Hepatocyte (in vitro differentiated cells): ENCODE data around the gene SRBD1. TPM values are rescaled to one million over a fixed set of nuclear protein-coding genes. Genes with fewer than 3 reads are reported as not detected.

ENCODE experiments used
- DNase-seq: peaks from one replicate; pipeline ENCODE4 v3.0.0-alpha.2; 2016; ENCODE audit warnings: low spot score
- H2AFZ ChIP-seq: fragments of 200-600 bp; sonication (generic); 2 replicates; pipeline ENCODE4 v1.6.0; 2016; ENCODE audit warnings: antibody characterized with exemption, mild to moderate bottlenecking
- H3K27ac ChIP-seq: fragments of 200-600 bp; sonication (generic); 2 replicates; pipeline ENCODE4 v1.5.1; 2016; ENCODE audit warnings: mild to moderate bottlenecking
- H3K27me3 ChIP-seq: fragments of 200-600 bp; sonication (generic); 2 replicates; pipeline ENCODE4 v1.6.1; 2016
- H3K36me3 ChIP-seq: fragments of 200-600 bp; sonication (generic); replicated peaks from 2 replicates; pipeline ENCODE4 v1.5.1; 2016; ENCODE audit warnings: low read depth; ENCODE audit not compliant: insufficient read depth
- H3K4me1 ChIP-seq: fragments of 200-600 bp; sonication (generic); 2 replicates; pipeline ENCODE4 v1.5.1; 2016; ENCODE audit warnings: mild to moderate bottlenecking, moderate library complexity; ENCODE audit not compliant: insufficient read depth
- H3K4me2 ChIP-seq: fragments of 200-600 bp; sonication (generic); 2 replicates; pipeline ENCODE4 v1.6.0; 2016
- H3K4me3 ChIP-seq: fragments of 200-600 bp; sonication (generic); 2 replicates; pipeline ENCODE4 v1.5.1; 2016; ENCODE audit warnings: mild to moderate bottlenecking
- H3K79me2 ChIP-seq: fragments of 200-600 bp; sonication (generic); 2 replicates; pipeline ENCODE4 v1.6.0; 2017; ENCODE audit warnings: mild to moderate bottlenecking
- H3K9me2 ChIP-seq: fragments of 200-600 bp; sonication (generic); replicated peaks from 2 replicates; pipeline ENCODE4 v1.6.0; 2017; ENCODE audit warnings: mild to moderate bottlenecking; ENCODE audit not compliant: insufficient read depth
- H3K9me3 ChIP-seq: fragments of 200-600 bp; sonication (generic); 2 replicates; pipeline ENCODE4 v1.5.1; 2016; ENCODE audit warnings: low read depth, mild to moderate bottlenecking
- H4K20me1 ChIP-seq: fragments of 200-600 bp; sonication (generic); 2 replicates; pipeline ENCODE4 v1.6.0; 2016; ENCODE audit warnings: mild to moderate bottlenecking; ENCODE audit not compliant: insufficient read depth, poor library complexity, severe bottlenecking
- EZH2 ChIP-seq: fragments of 200-600 bp; sonication (generic); IDR thresholded peaks from 2 replicates; pipeline ENCODE4 v1.6.1; 2016; ENCODE audit warnings: antibody characterized with exemption, mild to moderate bottlenecking, borderline replicate concordance
- EZH2phosphoT487 ChIP-seq: fragments of 200-600 bp; sonication (generic); IDR thresholded peaks from one replicate; pipeline ENCODE4 v1.6.1; 2018; ENCODE audit warnings: antibody characterized with exemption, mild to moderate bottlenecking, low read depth, moderate library complexity; ENCODE audit not compliant: unreplicated experiment, severe bottlenecking
- WGBS: methylation state at CpG from one replicate; pipeline ENCODE4 v1.1.6; 2016; ENCODE audit warnings: low lambda C conversion rate; ENCODE audit errors: missing lambda C conversion rate; 5-methylcytosine and 5-hydroxymethylcytosine counted together
- polyA plus RNA-seq: library from polyadenylated mRNA; unstranded; fragments of >200 nt; fragmentation: Nextera tagmentation; extraction: Ambion mirVana; gene quantifications from 2 replicates; pipeline ENCODE4 v1.2.1, GENCODE V29; 2016
- small RNA-seq: library from RNA; depleted of rRNA; stranded (forward); fragments of <200 nt; gene quantifications from one replicate; pipeline ENCODE3, GENCODE V24; 2014
- total RNA-seq: library from RNA; depleted of rRNA; stranded (reverse); fragments of >200 nt; gene quantifications from 2 replicates; pipeline ENCODE4 v1.2.3, GENCODE V29; 2014
- TF ChIP-seq, protein P1 (sequence below): fragments of 200-600 bp; sonication (generic); IDR thresholded peaks from 2 replicates; pipeline ENCODE4 v1.5.1; 2016; ENCODE audit warnings: antibody characterized with exemption, mild to moderate bottlenecking; ENCODE audit not compliant: poor library complexity

SRBD1 gene
- total and polyA plus RNA-seq, 2 experiments from 2014 or later, result 6.7 to 16.6 TPM

DNA sequence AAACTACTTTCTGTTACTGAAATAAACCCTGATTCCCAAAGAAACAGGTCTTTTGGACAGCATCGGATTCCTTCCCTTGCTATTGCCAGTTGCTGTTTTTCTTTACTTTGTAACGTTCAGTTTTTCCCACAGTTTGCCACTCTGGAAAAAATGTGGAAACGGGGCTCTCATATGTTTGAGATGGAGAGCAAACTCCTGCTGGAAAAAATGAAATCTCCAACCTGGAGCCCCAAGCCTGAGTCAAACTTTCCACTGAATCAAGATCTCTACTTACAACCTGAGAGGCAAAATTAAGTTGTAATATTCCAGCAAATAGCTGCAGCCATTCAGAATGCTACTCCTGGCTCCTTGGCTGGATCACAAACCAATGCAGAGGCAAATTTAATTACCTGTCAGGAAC is 270.7 kb downstream of the SRBD1 start:
- H3K27ac ChIP-seq, result no peak overlapping the region
- no peaks in the 10 kb centered on the region for H3K9me2 ChIP-seq
- WGBS, result 90% methylated on average over 3 of the region's 3 CpGs

DNA sequence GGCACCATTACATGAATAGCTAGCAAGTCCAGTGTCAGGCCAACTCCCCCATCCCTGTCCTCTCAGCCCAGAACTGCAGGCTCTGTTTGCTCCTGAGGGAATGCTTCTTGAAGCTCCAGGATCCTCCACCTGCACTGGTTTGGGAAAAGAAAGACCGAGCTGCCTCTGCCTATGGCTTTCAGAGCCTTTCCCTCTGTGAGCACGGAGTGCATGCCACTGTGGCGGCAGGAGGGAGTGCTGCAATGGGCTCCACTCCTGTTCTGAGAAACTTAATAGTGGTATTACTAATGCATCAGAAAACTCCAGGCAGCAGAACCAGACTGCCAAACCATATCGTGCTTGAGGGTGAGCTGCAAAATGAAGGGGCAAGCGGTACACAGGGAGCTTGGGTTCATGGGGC is 271.8 kb downstream of the SRBD1 start:
- Histone ChIP-seq H3K36me3 (no peaks in the 10 kb centered on the region), H3K27ac (no peak overlapping the region), H4K20me1 (no peaks in the 10 kb centered on the region), H3K4me2 (no peak overlapping the region), H3K9me2 (no peaks in the 10 kb centered on the region), H2AFZ (no peak overlapping the region), H3K4me3 (no peak overlapping the region), H3K9me3 (no peaks in the 10 kb centered on the region), H3K27me3 (peaks cover 2% of the 10 kb centered on the region), H3K79me2 (no peaks in the 10 kb centered on the region), H3K4me1 (peaks cover 7% of the 10 kb centered on the region)
- no peak for DNase-seq
- TF ChIP-seq EZH2, result no peak
- TF ChIP-seq, protein P1, sequence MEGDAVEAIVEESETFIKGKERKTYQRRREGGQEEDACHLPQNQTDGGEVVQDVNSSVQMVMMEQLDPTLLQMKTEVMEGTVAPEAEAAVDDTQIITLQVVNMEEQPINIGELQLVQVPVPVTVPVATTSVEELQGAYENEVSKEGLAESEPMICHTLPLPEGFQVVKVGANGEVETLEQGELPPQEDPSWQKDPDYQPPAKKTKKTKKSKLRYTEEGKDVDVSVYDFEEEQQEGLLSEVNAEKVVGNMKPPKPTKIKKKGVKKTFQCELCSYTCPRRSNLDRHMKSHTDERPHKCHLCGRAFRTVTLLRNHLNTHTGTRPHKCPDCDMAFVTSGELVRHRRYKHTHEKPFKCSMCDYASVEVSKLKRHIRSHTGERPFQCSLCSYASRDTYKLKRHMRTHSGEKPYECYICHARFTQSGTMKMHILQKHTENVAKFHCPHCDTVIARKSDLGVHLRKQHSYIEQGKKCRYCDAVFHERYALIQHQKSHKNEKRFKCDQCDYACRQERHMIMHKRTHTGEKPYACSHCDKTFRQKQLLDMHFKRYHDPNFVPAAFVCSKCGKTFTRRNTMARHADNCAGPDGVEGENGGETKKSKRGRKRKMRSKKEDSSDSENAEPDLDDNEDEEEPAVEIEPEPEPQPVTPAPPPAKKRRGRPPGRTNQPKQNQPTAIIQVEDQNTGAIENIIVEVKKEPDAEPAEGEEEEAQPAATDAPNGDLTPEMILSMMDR, result no peak
- no peak for TF ChIP-seq EZH2phosphoT487
- 94% methylated on average over 5 of the region's 5 CpGs for WGBS

More for the DNA sequence above, 270.7 kb downstream of the SRBD1 start:
- Histone ChIP-seq H3K79me2 (no peaks in the 10 kb centered on the region), H3K4me2 (no peak overlapping the region), H2AFZ (no peak overlapping the region), H3K4me3 (no peak overlapping the region), H3K9me3 (no peaks in the 10 kb centered on the region), H3K4me1 (peaks cover 7% of the 10 kb centered on the region), H3K27me3 (peaks cover 4% of the 10 kb centered on the region), H4K20me1 (no peaks in the 10 kb centered on the region), H3K36me3 (no peaks in the 10 kb centered on the region)
- DNase-seq, result no peak
- TF ChIP-seq, protein P1, result no peak
- TF ChIP-seq EZH2 (no peak), EZH2phosphoT487 (no peak)

Small RNA genes lying within 50 kb of the gene (small RNA-seq; reads per million reads assigned to genes)
- not detected for gene RN7SL414P

Other genes starting within 250 kb of the SRBD1 start
- 6.1 and 11.9 TPM in 2 replicates for gene PRKCE, start 40.4 kb upstream of the SRBD1 start, total RNA-seq
- 9.5 and 9.6 TPM in 2 replicates for gene PRKCE, start 40.4 kb upstream of the SRBD1 start, polyA plus RNA-seq